GM12891 (cell line): Measurements from ENCODE around the gene MRTFB.

Source experiments
- PAX5 ChIP-seq: IDR thresholded peaks from 2 replicates; pipeline ENCODE4 v1.6.1; 2011; ENCODE audit warnings: low read length, moderate library complexity, mild to moderate bottlenecking; ENCODE audit not compliant: insufficient read depth, severe bottlenecking
- POLR2A ChIP-seq: IDR thresholded peaks from 2 replicates; pipeline ENCODE4 v1.6.1; 2011; ENCODE audit warnings: low read depth, low read length, control low read depth
- POLR2AphosphoS5 ChIP-seq: IDR thresholded peaks from 2 replicates; pipeline ENCODE4 v1.6.1; 2011; ENCODE audit warnings: low read depth, low read length, control low read depth
- POU2F2 ChIP-seq: IDR thresholded peaks from 2 replicates; pipeline ENCODE4 v1.6.1; 2011; ENCODE audit warnings: low read depth, mild to moderate bottlenecking, control low read depth, low read length, moderate library complexity
- SPI1 ChIP-seq: IDR thresholded peaks from 2 replicates; pipeline ENCODE4 v1.6.1; 2011; ENCODE audit warnings: low read depth, low read length, control low read depth
- TAF1 ChIP-seq: IDR thresholded peaks from 2 replicates; pipeline ENCODE4 v1.6.1; 2011; ENCODE audit warnings: low read depth, low read length, control low read depth

DNA sequence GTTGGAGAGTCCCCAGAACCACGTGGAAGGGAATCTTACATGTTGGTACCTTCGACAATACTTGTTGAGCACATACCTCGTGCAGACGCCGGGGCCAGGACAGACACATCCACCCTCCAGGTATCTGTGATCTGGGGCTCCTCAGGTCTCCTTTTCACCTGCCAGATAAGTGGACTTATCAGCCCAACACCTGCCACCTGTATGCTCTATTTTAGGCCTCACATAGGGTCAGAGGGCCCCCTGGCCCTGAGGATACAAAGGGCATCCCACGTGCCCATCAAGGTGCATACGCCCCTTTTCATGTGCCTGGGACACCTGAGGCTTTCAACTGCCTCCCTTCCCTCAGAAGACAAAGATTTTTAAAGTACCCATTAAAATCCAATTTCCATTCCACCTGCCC lies 212.7 kb downstream of the MRTFB start:
- TF ChIP-seq TAF1, result no peak
- no peak for TF ChIP-seq POLR2AphosphoS5
- TF ChIP-seq POLR2A, result no peak
- TF ChIP-seq SPI1, result no peak
- no peak for TF ChIP-seq POU2F2
- no peak for TF ChIP-seq PAX5
